Cardiac fibroblast (primary cell): ENCODE measurements around the gene CCER1.

ENCODE experiments used
- DNase-seq, 2 donors: peaks; one replicate each; pipeline versions ENCODE4 v3.0.0 to v3.0.0-alpha.2; 2010; ENCODE audit warnings: low read depth in 2 of 2
- H3K4me3 ChIP-seq, 2 donors: replicated peaks in 1 of 2; 1 replicate in 1 of 2; 2 replicates in 1 of 2; pipeline ENCODE4 v1.5.1; 2011; ENCODE audit warnings: low read depth in 2 of 2, low read length in 2 of 2, mild to moderate bottlenecking in 2 of 2, moderate library complexity in 1 of 2
- TF ChIP-seq, protein P1 (sequence below): IDR thresholded peaks from one replicate; pipeline ENCODE4 v1.5.1; 2011; ENCODE audit warnings: low read depth, mild to moderate bottlenecking, low read length, inconsistent platforms

Gene CCER1

DNA sequence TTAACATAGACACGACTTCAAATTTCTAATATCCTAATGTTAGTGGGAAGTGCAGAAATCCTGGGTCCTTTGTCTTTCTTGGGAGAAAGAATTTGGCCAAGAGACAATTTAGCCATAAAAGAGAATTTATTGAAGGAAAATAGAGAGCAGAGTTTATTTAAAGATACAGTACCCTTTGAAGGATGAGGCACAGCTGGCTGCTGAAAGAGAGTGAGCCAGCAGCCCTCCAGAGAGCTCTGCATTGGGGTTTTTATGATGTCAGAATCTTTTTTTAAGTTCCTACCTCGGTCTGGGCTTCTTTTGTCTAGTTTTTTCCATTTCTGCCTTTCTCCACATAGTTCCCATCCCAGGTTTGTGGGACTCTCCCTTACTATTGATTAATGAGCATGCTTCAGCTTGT, 37.5 kb downstream of the CCER1 start:
- TF ChIP-seq, protein P1, sequence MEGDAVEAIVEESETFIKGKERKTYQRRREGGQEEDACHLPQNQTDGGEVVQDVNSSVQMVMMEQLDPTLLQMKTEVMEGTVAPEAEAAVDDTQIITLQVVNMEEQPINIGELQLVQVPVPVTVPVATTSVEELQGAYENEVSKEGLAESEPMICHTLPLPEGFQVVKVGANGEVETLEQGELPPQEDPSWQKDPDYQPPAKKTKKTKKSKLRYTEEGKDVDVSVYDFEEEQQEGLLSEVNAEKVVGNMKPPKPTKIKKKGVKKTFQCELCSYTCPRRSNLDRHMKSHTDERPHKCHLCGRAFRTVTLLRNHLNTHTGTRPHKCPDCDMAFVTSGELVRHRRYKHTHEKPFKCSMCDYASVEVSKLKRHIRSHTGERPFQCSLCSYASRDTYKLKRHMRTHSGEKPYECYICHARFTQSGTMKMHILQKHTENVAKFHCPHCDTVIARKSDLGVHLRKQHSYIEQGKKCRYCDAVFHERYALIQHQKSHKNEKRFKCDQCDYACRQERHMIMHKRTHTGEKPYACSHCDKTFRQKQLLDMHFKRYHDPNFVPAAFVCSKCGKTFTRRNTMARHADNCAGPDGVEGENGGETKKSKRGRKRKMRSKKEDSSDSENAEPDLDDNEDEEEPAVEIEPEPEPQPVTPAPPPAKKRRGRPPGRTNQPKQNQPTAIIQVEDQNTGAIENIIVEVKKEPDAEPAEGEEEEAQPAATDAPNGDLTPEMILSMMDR = no peak
- no peak for DNase-seq
- no peak overlapping the region for H3K4me3 ChIP-seq

DNA sequence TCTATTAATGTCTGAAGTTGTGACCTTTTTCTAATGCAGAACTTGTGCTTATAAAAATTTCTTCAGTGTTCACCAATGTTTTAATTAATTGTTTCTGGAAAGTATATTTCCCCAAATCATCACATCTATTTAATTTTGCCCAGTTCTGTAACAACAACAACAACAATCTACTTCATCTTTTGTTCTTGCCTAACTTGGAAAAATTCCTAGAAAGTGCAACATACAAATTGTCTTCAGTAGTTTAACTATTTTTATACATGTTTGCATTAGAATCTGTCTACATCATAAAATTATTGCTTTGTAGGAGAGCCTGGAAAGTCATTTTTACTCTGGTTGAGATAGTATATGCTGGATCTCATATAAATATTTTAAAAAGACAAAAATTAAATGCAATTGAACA, 38.5 kb downstream of the CCER1 start:
- no peak overlapping the region for H3K4me3 ChIP-seq
- TF ChIP-seq, protein P1 = no peak
- no peak for DNase-seq

DNA sequence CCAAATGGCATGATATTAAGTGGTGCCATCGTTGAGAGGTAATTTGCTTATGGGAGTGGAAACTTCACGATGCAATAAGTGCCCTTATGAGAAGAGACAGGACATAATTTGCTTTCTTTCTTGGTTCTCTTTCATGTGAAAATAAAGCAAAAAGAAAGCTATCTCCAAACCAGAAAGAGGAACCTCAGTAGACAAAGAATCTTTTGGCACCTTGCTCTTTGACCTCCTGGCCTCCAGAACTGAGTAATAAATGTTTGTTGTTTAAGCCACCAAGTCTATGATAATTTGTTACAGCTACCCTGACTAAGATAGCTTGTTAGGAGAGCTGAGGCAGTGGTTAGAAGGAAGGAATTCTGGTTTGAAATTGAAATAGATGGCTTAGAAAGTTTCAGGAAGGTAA, 39.6 kb downstream of the CCER1 start:
- H3K4me3 ChIP-seq = no peak overlapping the region
- TF ChIP-seq, protein P1 = no peak
- no peak for DNase-seq

DNA sequence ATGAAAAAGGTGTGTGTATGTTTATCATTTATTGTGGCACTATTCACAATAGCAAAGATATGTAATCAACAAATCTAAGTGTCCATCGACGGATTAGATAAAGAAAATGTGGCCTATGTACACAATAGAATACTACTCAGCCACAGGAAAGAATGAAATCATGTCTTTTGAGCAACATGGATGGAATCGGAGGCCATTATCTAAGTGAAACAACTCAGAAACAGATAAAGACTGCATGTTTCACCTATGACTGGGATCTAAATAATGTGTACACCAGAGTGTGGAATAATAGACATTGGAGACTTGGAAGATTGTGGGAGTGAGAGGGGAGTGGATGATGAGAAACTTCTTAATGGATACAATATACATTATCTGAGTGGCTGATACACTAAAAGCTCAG, 44.0 kb downstream of the CCER1 start:
- TF ChIP-seq, protein P1 = no peak
- H3K4me3 ChIP-seq = no peak overlapping the region
- peak in 1 of 2 donors; percentile 16 for DNase-seq

DNA sequence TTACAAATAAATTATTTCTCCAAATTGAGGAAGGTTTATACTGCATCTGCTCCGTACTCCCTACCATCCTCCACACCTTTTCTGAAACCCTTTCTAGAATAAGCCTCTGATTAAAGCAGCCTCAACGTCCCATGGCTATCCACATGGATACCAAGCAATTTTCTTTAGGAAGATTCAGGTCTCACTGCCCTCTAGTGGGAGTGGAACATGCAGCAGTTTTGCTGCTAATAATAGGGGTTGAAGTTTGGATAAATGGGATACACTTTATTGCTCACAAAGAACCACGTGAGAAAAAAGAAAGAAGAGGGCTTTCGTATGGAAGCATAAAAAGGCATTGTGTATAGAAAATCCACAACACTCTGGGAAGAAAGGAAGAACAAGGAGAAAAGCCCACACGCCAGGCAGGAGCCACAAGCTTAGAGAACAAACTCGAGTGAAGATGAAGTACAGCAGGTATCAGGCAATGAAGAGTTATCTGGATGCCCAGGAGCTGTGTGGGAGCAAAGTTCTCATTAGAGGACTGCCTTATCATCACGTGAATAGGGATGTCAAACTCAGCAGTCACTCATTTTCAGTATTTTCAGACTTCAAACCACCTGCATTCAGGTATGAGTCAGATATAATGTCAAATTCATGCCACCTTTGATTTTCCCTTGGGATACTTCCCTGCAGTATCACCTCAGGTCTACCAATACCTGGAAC, 45.8 kb downstream of the CCER1 start:
- peak; percentile 66 to 77 for DNase-seq
- TF ChIP-seq, protein P1 = peak; percentile 81
- no peak overlapping the region for H3K4me3 ChIP-seq

DNA sequence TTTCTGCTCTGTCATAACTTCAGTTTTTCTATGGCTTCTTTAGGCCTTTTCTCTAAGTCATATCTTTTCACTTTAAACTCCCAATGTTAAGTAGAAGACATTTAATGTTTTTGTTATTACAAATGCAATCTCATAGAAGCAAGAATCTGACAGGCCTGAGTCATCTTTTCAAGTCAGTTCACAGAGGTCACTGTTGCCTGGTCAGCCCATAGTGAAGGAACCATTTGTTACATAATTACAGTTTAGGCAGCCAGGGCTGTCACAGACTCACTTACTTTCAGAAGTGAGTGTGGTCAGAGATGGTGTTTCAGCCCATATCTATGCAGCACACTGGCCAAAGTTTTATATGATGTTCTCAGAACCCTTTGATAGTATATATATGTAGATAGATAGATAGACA, 46.5 kb downstream of the CCER1 start:
- peak; percentile 64 to 84 for DNase-seq
- TF ChIP-seq, protein P1 = no peak
- H3K4me3 ChIP-seq = no peak overlapping the region
